Heart right ventricle (tissue), 16 donors: ENCODE data around the gene STAG1. TPM values are rescaled to one million over a fixed set of nuclear protein-coding genes. Genes with fewer than 3 reads are reported as not detected.

Source experiments
- ATAC-seq, 8 donors: fragments of 200-7000 bp; cut with Tn5 transposase; one replicate each; pipeline ENCODE4 v1.9.1; 2020; ENCODE audit warnings: mild to moderate bottlenecking in 8 of 8, moderate library complexity in 8 of 8, moderate number of reproducible peaks in 1 of 8
- DNase-seq, 2 donors: peaks; one replicate each; pipeline ENCODE4 v3.0.0-alpha.2; 2020
- H3K27ac ChIP-seq, 10 donors: fragments of 200-600 bp; sonication (generic) in 2 of 10; one replicate each; pipeline versions ENCODE4 v1.5.0 to v1.8.0; 2020 to 2022; ENCODE audit warnings: mild to moderate bottlenecking in 3 of 10
- H3K27me3 ChIP-seq, 7 donors: fragments of 200-600 bp; one replicate each; pipeline ENCODE4 v1.8.0; 2021 to 2022; ENCODE audit warnings: mild to moderate bottlenecking in 2 of 7
- H3K36me3 ChIP-seq, 9 donors: fragments of 200-600 bp; sonication (generic) in 1 of 9; one replicate each; pipeline versions ENCODE4 v1.5.0 to v1.8.0; 2020 to 2022; ENCODE audit warnings: mild to moderate bottlenecking in 2 of 9
- H3K4me1 ChIP-seq, 9 donors: fragments of 200-600 bp; sonication (generic) in 1 of 9; one replicate each; pipeline versions ENCODE4 v1.5.0 to v1.8.0; 2020 to 2022; ENCODE audit warnings: mild to moderate bottlenecking in 4 of 9
- H3K4me3 ChIP-seq, 10 donors: fragments of 200-600 bp; sonication (generic) in 2 of 10; one replicate each; pipeline versions ENCODE4 v1.5.0 to v1.8.0; 2020 to 2022; ENCODE audit warnings: mild to moderate bottlenecking in 7 of 10, moderate library complexity in 2 of 10
- H3K9me3 ChIP-seq, 11 donors: fragments of 200-600 bp in 10 of 11; sonication (generic) in 2 of 11; one replicate each; pipeline versions ENCODE4 v1.5.0 to v1.8.0; 2013 to 2022; ENCODE audit warnings: mild to moderate bottlenecking in 2 of 11, control low read depth in 1 of 11, moderate library complexity in 1 of 11
- WGBS, 2 donors: extraction: QIAGEN DNeasy Blood & Tissue Kit; methylation state at CpG; one replicate each; pipeline ENCODE4 v1.1.7; 2013; ENCODE audit warnings: inconsistent platforms in 1 of 2; 5-methylcytosine and 5-hydroxymethylcytosine counted together
- intact Hi-C, 10 donors: fragments of 100-400 bp; cut with DNase I; formaldehyde crosslinking; loops; one replicate each; pipeline versions ENCODE4 v1.11.1 to v1.14.2; 2022
- polyA plus RNA-seq, 2 donors: library from polyadenylated mRNA; stranded (reverse); fragments of 200-250 nt; gene quantifications; one replicate each; pipeline ENCODE4 v1.2.3, GENCODE V29; 2013
- total RNA-seq, 10 donors: library from RNA; stranded (reverse); fragmentation: NEBNext Ultra II Directional in 3 of 10; extraction: Animal tissue kit (Norgen Biotek cat#: 25700) in 3 of 10; gene quantifications; one replicate each; pipeline versions ENCODE4 v1.2.1 to v1.2.4, GENCODE V29; 2021 to 2023
- TF ChIP-seq, protein P1 (sequence below), 9 donors: fragments of 200-600 bp; sonication (generic) in 2 of 9; IDR thresholded peaks; one replicate each; pipeline versions ENCODE4 v1.5.0 to v1.8.0; 2021 to 2022; ENCODE audit warnings: antibody characterized with exemption in 9 of 9, mild to moderate bottlenecking in 5 of 9, moderate library complexity in 1 of 9
- donor health status: Arrhythmogenic right ventricular cardiomyopathy.
- donor health status: ischemic (EF 13 %, LVEDD 7.1; RV severe dilation, severe dysfunction).
- donor health status: healthy with polysubstance abuse.
- donor health status: DM: no; HTN: yes; CAD: no.
- donor health status: DM: no; HTN: no; CAD: no.
- donor health status: ischemic (EF 25% LVEDD 6.9; RV normal size, moderate dysfunction).
- donor health status: ischemic (EF 25% LVEDD 5.7; RV mildly dilated, moderate dysfunction).
- donor health status: healthy.
- donor health status: DM: yes; HTN: yes; CAD: no.
- donor health status: Ischemic cardiomyopathy.
- donor health status: ischemic (EF 35%, LVEDD 5.7; RV mildly dilated, moderate dysfunction).
- donor health status: nonischemic (EF 11% LVEDD 7.7; RV severe dilation, severe dysfunction).
- donor health status: DM: yes; HTN: yes; CAD: no.
- donor health status: PGD.
- donor health status: ischemic (EF 29% LVEDD 5.4; RV normal size, mild dysfunction).
- donor health status: nonischemic (EF 23%, LVEDD 6.1; RV moderate dilation, normal function).

The STAG1 gene
- total and polyA plus RNA-seq, 12 donors, result 8.0 to 27.6 (median 19.6) TPM

DNA sequence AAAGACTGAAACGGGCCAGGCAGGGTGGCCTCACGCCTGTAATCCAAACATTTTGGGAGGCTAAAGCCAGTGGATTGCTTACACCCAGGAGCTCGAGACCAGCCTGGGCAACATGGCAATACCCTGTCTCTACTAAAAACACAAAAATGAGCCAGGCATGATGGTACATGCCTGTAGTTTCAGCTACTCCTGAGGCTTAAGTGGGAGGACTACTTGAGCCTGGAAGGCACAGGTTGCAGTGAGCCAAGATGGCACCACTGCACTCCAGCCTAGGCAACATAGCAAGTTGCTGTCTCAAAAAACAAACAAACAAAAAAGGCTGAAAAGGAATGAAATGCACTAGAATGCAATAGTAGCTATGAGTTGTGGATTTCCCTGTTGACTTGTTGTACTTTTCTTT lies 94.7 kb downstream of the STAG1 start:
- TF ChIP-seq, protein P1, sequence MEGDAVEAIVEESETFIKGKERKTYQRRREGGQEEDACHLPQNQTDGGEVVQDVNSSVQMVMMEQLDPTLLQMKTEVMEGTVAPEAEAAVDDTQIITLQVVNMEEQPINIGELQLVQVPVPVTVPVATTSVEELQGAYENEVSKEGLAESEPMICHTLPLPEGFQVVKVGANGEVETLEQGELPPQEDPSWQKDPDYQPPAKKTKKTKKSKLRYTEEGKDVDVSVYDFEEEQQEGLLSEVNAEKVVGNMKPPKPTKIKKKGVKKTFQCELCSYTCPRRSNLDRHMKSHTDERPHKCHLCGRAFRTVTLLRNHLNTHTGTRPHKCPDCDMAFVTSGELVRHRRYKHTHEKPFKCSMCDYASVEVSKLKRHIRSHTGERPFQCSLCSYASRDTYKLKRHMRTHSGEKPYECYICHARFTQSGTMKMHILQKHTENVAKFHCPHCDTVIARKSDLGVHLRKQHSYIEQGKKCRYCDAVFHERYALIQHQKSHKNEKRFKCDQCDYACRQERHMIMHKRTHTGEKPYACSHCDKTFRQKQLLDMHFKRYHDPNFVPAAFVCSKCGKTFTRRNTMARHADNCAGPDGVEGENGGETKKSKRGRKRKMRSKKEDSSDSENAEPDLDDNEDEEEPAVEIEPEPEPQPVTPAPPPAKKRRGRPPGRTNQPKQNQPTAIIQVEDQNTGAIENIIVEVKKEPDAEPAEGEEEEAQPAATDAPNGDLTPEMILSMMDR (IDR thresholded peaks at IDR 0.05), result no peak

DNA sequence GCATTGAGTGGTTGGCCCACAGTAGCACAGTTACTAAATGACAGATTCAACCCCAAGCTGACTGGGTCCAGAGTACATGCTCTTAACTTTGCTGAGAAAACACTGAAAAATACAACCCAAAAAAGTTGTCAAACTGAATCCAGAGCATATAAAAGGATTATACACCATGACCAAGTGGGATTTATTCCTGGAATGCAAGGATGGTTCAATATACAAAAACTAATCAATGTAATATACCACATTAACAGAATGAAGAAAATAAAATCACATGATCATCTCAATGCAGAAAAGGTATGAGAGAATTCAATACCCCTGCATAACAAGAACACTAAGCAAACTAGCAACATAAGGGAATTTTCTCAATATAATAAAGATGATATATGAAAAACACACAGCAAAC lies 98.5 kb downstream of the STAG1 start:
- intact Hi-C loops, result no loop called here
- ATAC-seq, result no peak
- DNase-seq, result no peak
- TF ChIP-seq, protein P1 (IDR thresholded peaks at IDR 0.05), result no peak
- Histone ChIP-seq H3K4me3 (no peak overlapping the region), H3K36me3 (peaks cover 0 to 5% (median 0%) of the 10 kb centered on the region in 9 donors), H3K4me1 (peaks cover 0 to 12% (median 0%) of the 10 kb centered on the region in 9 donors), H3K9me3 (peaks cover 0 to 36% (median 15%) of the 10 kb centered on the region in 11 donors), H3K27me3 (no peaks in the 10 kb centered on the region), H3K27ac (no peak overlapping the region)

More for the DNA sequence above, 94.7 kb downstream of the STAG1 start:
- DNase-seq (no peak), ATAC-seq (no peak)
- WGBS, 2 donors, result 92 to 96% methylated on average over 3 of the region's 3 CpGs
- peaks cover 0 to 5% (median 0%) of the 10 kb centered on the region in 9 donors for H3K36me3 ChIP-seq
- H3K27ac ChIP-seq, result no peak overlapping the region
- intact Hi-C loops, result no loop called here
- no peaks in the 10 kb centered on the region for H3K27me3 ChIP-seq
- peaks cover 0 to 17% (median 11%) of the 10 kb centered on the region in 9 donors for H3K4me1 ChIP-seq
- H3K9me3 ChIP-seq, result peaks cover 0 to 35% (median 15%) of the 10 kb centered on the region in 11 donors
- H3K4me3 ChIP-seq, result no peak overlapping the region

DNA sequence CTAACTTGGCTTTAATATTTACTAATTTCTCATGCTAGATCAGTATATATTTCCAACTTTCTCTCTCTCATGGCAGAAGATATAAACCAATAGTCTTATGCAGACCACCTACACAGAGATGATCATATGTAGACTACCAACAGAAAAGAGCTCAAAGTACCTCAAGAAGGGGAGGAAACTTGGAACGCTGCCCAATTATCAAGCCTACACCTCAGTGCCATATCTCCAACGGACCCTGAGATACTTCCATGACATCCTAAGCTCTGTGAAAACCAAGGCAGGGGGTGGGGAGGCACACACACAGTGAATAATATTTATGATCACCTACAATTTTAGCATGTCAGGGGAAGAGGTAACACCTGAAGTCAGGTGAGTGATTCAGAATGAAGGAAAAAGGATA lies 100.6 kb downstream of the STAG1 start:
- intact Hi-C loops, result no loop called here
- no peak overlapping the region for H3K27ac ChIP-seq
- no peaks in the 10 kb centered on the region for H3K27me3 ChIP-seq
- WGBS, 2 donors, result 48 to 58% methylated on average over 2 of the region's 2 CpGs
- peaks cover 0 to 5% (median 0%) of the 10 kb centered on the region in 9 donors for H3K36me3 ChIP-seq
- no peak overlapping the region for H3K4me3 ChIP-seq
- H3K9me3 ChIP-seq, result peaks cover 0 to 36% (median 15%) of the 10 kb centered on the region in 11 donors
- TF ChIP-seq, protein P1 (IDR thresholded peaks at IDR 0.05), result no peak
- ATAC-seq (no peak), DNase-seq (no peak)
- H3K4me1 ChIP-seq, result peaks cover 0 to 13% (median 0%) of the 10 kb centered on the region in 9 donors

DNA sequence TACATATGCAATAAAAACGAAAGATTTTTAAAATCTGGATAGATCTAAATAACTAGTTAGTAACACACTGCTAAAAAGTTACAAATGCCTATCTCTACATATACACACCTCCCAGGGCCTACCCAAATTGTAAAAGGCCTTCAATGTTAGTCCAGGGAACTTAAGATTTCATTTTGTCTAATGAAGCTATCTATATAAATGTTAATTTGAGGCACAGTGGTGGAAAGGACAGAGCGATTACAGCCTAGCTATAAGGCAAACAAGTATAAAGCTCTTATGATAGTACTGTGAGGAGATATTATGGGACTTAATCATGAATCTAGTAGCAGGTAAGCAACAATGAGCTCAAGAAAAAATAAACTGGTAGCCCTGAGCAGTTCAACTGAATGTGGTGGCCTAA lies 101.7 kb downstream of the STAG1 start:
- Histone ChIP-seq H3K27me3 (no peaks in the 10 kb centered on the region), H3K36me3 (peaks cover 0 to 5% (median 0%) of the 10 kb centered on the region in 9 donors), H3K4me3 (no peak overlapping the region), H3K9me3 (peaks cover 0 to 30% (median 15%) of the 10 kb centered on the region in 11 donors), H3K4me1 (peaks cover 0 to 13% (median 0%) of the 10 kb centered on the region in 9 donors), H3K27ac (no peak overlapping the region)
- TF ChIP-seq, protein P1 (IDR thresholded peaks at IDR 0.05), result no peak
- ATAC-seq (no peak), DNase-seq (no peak)
- 43 to 97% methylated on average over 2 of the region's 2 CpGs for WGBS, 2 donors
- intact Hi-C loops, result no loop called here
